B cell (primary cell): ENCODE data around the gene COBLL1.

Source experiments
- CTCF ChIP-seq: fragments of 200-600 bp; IDR thresholded peaks from one replicate; pipeline ENCODE4 v1.8.0; 2022; ENCODE audit warnings: antibody characterized with exemption, mild to moderate bottlenecking
- EZH2 ChIP-seq: IDR thresholded peaks from 2 replicates; pipeline ENCODE4 v1.6.1; 2012; ENCODE audit warnings: borderline replicate concordance, low read depth, mild to moderate bottlenecking, moderate library complexity, low read length; ENCODE audit not compliant: insufficient read depth, poor library complexity, severe bottlenecking

- TF ChIP-seq CTCF (no peak), EZH2 (no peak)
Observed at GRCh38 chr2:164681009-164681408, 160.6 kb downstream of the COBLL1 start.
